GM23338 (cell line): ENCODE data around the gene GFAP. TPM values are rescaled to one million over a fixed set of nuclear protein-coding genes. Genes with fewer than 3 reads are reported as not detected.
A peak's percentile ranks its signal among the peaks of the same experiment; 100 is the strongest.

Experiments
- ATAC-seq: fragments of 200-7000 bp; cut with Tn5 transposase; 3 replicates; pipeline ENCODE4 v1.9.1; 2020
- DNase-seq: peaks from one replicate; pipeline ENCODE4 v3.0.0-alpha.2; 2015; ENCODE audit warnings: low spot score
- H2AFZ ChIP-seq: fragments of 200-600 bp; sonication (generic); 2 replicates; pipeline ENCODE4 v1.8.0; 2016; ENCODE audit warnings: antibody characterized with exemption, mild to moderate bottlenecking, moderate library complexity
- H3F3A ChIP-seq: fragments of 200-600 bp; sonication (generic); replicated peaks from 2 replicates; pipeline ENCODE4 v1.8.0; 2017; ENCODE audit warnings: antibody characterized with exemption, mixed run types, low read depth
- H3K27ac ChIP-seq: fragments of 200-600 bp; sonication (generic); 2 replicates; pipeline ENCODE4 v1.6.1; 2016; ENCODE audit warnings: low read depth
- H3K27me3 ChIP-seq: fragments of 200-600 bp; sonication (generic); 2 replicates; pipeline ENCODE4 v1.8.0; 2016; ENCODE audit warnings: mild to moderate bottlenecking, mixed run types, moderate library complexity; ENCODE audit not compliant: insufficient read depth
- H3K36me3 ChIP-seq: fragments of 200-600 bp; sonication (generic); 2 replicates; pipeline ENCODE4 v1.8.0; 2016; ENCODE audit warnings: mild to moderate bottlenecking; ENCODE audit not compliant: insufficient read depth
- H3K4me1 ChIP-seq: fragments of 200-600 bp; sonication (generic); 2 replicates; pipeline ENCODE4 v1.8.0; 2016; ENCODE audit warnings: mild to moderate bottlenecking, moderate library complexity; ENCODE audit not compliant: insufficient read depth
- H3K4me2 ChIP-seq: fragments of 200-600 bp; sonication (generic); 2 replicates; pipeline ENCODE4 v1.7.1; 2017; ENCODE audit warnings: mixed run types
- H3K4me3 ChIP-seq: fragments of 200-600 bp; sonication (generic); 2 replicates; pipeline ENCODE4 v1.6.1; 2016; ENCODE audit warnings: mixed run types
- H3K79me2 ChIP-seq: fragments of 200-600 bp; sonication (generic); replicated peaks from 2 replicates; pipeline ENCODE4 v1.8.0; 2017; ENCODE audit warnings: mild to moderate bottlenecking; ENCODE audit not compliant: insufficient read depth
- H3K9me2 ChIP-seq: fragments of 200-600 bp; sonication (generic); 2 replicates; pipeline ENCODE4 v1.8.0; 2017; ENCODE audit not compliant: insufficient read depth
- H4K20me1 ChIP-seq: fragments of 200-600 bp; sonication (generic); replicated peaks from 2 replicates; pipeline ENCODE4 v1.8.0; 2017; ENCODE audit warnings: mild to moderate bottlenecking; ENCODE audit not compliant: insufficient read depth
- H3K27ac Mint-ChIP-seq: 2 replicates; pipeline ENCODE4 v1.8.0; 2020; ENCODE audit warnings: inconsistent platforms, mild to moderate bottlenecking, moderate library complexity, mixed read lengths
- H3K27me3 Mint-ChIP-seq: 3 replicates; pipeline ENCODE4 v1.8.0; 2022; ENCODE audit warnings: low read depth, mild to moderate bottlenecking, moderate library complexity, mixed read lengths, inconsistent platforms; ENCODE audit not compliant: insufficient read depth, poor library complexity
- H3K36me3 Mint-ChIP-seq: 3 replicates; pipeline ENCODE4 v1.8.0; 2021; ENCODE audit warnings: low read depth, mild to moderate bottlenecking, inconsistent platforms, moderate library complexity, mixed read lengths
- H3K4me1 Mint-ChIP-seq: 3 replicates; pipeline ENCODE4 v1.8.0; 2020; ENCODE audit warnings: mild to moderate bottlenecking, inconsistent platforms, mixed read lengths
- H3K4me3 Mint-ChIP-seq: 3 replicates; pipeline ENCODE4 v1.8.0; 2021; ENCODE audit warnings: moderate library complexity, mild to moderate bottlenecking, inconsistent platforms, mixed read lengths
- H3K9me3 Mint-ChIP-seq: 3 replicates; pipeline ENCODE4 v1.8.0; 2020; ENCODE audit warnings: moderate library complexity, mild to moderate bottlenecking, inconsistent platforms, mixed read lengths
- CTCF ChIP-seq, 2 experiments: fragments of 200-600 bp in 1 of 2; sonication (generic) in 1 of 2; conservative IDR thresholded peaks; 2 replicates each; pipeline versions ENCODE4 v1.5.1 to v1.6.1; 2016 to 2017; ENCODE audit warnings: antibody characterized with exemption in 2 of 2, low read depth in 2 of 2, mild to moderate bottlenecking in 2 of 2, moderate library complexity in 1 of 2
- EZH2phosphoT487 ChIP-seq: fragments of 200-600 bp; sonication (generic); IDR thresholded peaks from one replicate; pipeline ENCODE4 v1.8.1; 2018; ENCODE audit warnings: antibody characterized with exemption; ENCODE audit not compliant: unreplicated experiment
- POLR2AphosphoS5 ChIP-seq: IDR thresholded peaks from 2 replicates; pipeline ENCODE4 v1.6.1; 2016; ENCODE audit warnings: antibody characterized with exemption, low read depth
- REST ChIP-seq: IDR thresholded peaks from one replicate; pipeline ENCODE4 v1.6.1; 2018; ENCODE audit warnings: antibody characterized with exemption; ENCODE audit not compliant: unreplicated experiment
- ZNF114 ChIP-seq: fragments of 250-450 bp; sonication (Bioruptor Pico); IDR thresholded peaks from 2 replicates; pipeline ENCODE4 v1.5.0; 2020; ENCODE audit warnings: mild to moderate bottlenecking, moderate library complexity
- polyA plus RNA-seq: library from polyadenylated mRNA; unstranded; fragments of >200 nt; fragmentation: Nextera tagmentation; extraction: Ambion mirVana; gene quantifications from 2 replicates; pipeline ENCODE4 v1.2.1, GENCODE V29; 2016
- total RNA-seq: library from RNA; depleted of rRNA; stranded (reverse); fragments of >200 nt; shearing (Covaris generic); gene quantifications from 2 replicates; pipeline ENCODE4 v1.2.3, GENCODE V29; 2014

The GFAP gene
- total and polyA plus RNA-seq, 2 experiments from 2014 or later, result 0.15 to 5.1 TPM

- Mint-ChIP-seq H3K27me3 (peaks cover 45% of the 10 kb centered on the region), H3K36me3 (no peaks in the 10 kb centered on the region; the same call in 2 of the 3 replicates), H3K27ac (no peak overlapping the region), H3K4me1 (peaks cover 20% of the 10 kb centered on the region), H3K4me3 (no peak overlapping the region), H3K9me3 (no peaks in the 10 kb centered on the region; the same call in 2 of the 3 replicates)
- peak; percentile 73 for DNase-seq
- Histone ChIP-seq H3K79me2 (no peaks in the 10 kb centered on the region), H3K27ac (no peak overlapping the region), H3K27me3 (peaks cover 79% of the 10 kb centered on the region), H3K9me2 (no peaks in the 10 kb centered on the region), H3F3A (peaks cover 9% of the 10 kb centered on the region; the same call in 1 of the 2 replicates), H3K4me2 (no peak overlapping the region), H2AFZ (no peak overlapping the region), H3K36me3 (no peaks in the 10 kb centered on the region), H4K20me1 (no peaks in the 10 kb centered on the region), H3K4me1 (peaks cover 11% of the 10 kb centered on the region; the same call in 1 of the 2 replicates), H3K4me3 (no peak overlapping the region)
- ATAC-seq, result peak; percentile 79
- TF ChIP-seq REST (no peak), CTCF (conservative IDR thresholded peaks at IDR 0.05; ENCODE audit: low read depth in 2 of 2) (peak; percentile 50 to 70)
These were observed 46.6 kb upstream of the GFAP start for GRCh38 chr17:44961921-44962350.

DNA sequence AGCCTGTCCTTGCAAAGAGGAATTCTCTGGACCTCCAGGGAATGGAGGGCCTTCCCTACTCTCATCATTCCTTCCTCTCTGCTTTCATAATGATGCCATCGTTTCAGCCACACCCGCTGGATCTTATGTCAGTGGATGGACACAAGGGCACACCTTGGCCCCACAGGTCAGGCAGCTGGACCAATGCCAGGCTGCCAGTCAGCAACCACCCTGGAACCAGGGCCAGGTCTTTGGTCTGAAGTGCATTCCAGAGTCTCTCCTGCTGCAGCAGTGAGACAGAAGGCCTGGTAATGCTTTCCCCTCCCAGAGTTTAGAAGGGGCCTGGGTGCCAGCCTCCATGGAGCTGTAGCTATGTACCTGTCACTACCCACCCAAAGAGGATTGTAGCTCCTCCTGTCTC, 45.4 kb upstream of the GFAP start:
- peaks cover 32% of the 10 kb centered on the region for H3K27me3 Mint-ChIP-seq
- H3K36me3 Mint-ChIP-seq, result no peaks in the 10 kb centered on the region; the same call in 2 of the 3 replicates
- H3K79me2 ChIP-seq, result no peaks in the 10 kb centered on the region
- H3K9me2 ChIP-seq, result no peaks in the 10 kb centered on the region
- H2AFZ ChIP-seq, result peak overlapping the region; percentile 94; the same call in 1 of the 2 replicates
- H3K27ac Mint-ChIP-seq, result no peak overlapping the region
- DNase-seq (no peak), ATAC-seq (no peak)
- no peaks in the 10 kb centered on the region for H3K36me3 ChIP-seq
- peak overlapping the region; percentile 90 for H3K4me2 ChIP-seq
- H3K9me3 Mint-ChIP-seq, result no peaks in the 10 kb centered on the region; the same call in 2 of the 3 replicates
- peaks cover 6% of the 10 kb centered on the region; the same call in 1 of the 2 replicates for H3K4me1 ChIP-seq
- H3K27me3 ChIP-seq, result peaks cover 68% of the 10 kb centered on the region
- H3K27ac ChIP-seq, result no peak overlapping the region
- no peaks in the 10 kb centered on the region for H4K20me1 ChIP-seq
- H3K4me3 ChIP-seq, result peak overlapping the region; percentile 67; the same call in 1 of the 2 replicates
- H3K4me3 Mint-ChIP-seq, result peak overlapping the region; percentile 49; the same call in 1 of the 3 replicates
- peaks cover 8% of the 10 kb centered on the region; the same call in 1 of the 2 replicates for H3F3A ChIP-seq
- peaks cover 14% of the 10 kb centered on the region for H3K4me1 Mint-ChIP-seq
- TF ChIP-seq ZNF114 (no peak), CTCF (conservative IDR thresholded peaks at IDR 0.05; ENCODE audit: low read depth in 2 of 2) (no peak), EZH2phosphoT487 (no peak), POLR2AphosphoS5 (no peak), REST (no peak)
